H1 (cell line): ENCODE measurements around the gene CA10.

ENCODE experiments used
- CHD2 ChIP-seq: IDR thresholded peaks from 2 replicates; pipeline ENCODE4 v1.6.1; 2012; ENCODE audit warnings: low read length, improper control_type of control experiment
- CTCF ChIP-seq, 3 experiments: IDR thresholded peaks; 1 replicate in 2 of 3; 2 replicates in 1 of 3; pipeline versions ENCODE4 v1.5.1 to v1.6.1; 2011; ENCODE audit warnings: low read length in 3 of 3, mild to moderate bottlenecking in 3 of 3, inconsistent platforms in 2 of 3, low read depth in 1 of 3, moderate library complexity in 1 of 3; ENCODE audit not compliant: insufficient read depth in 1 of 3; ENCODE audit errors: control extremely low read depth in 1 of 3
- EP300 ChIP-seq, 2 experiments: IDR thresholded peaks; 1 replicate in 1 of 2; 2 replicates in 1 of 2; pipeline ENCODE4 v1.6.1; 2011 to 2012; ENCODE audit warnings: low read depth in 2 of 2, low read length in 2 of 2, mild to moderate bottlenecking in 2 of 2, borderline replicate concordance in 1 of 2, inconsistent platforms in 1 of 2, moderate library complexity in 1 of 2
- RAD21 ChIP-seq, 2 experiments: IDR thresholded peaks in 1 of 2; conservative IDR thresholded peaks in 1 of 2; 2 replicates each; pipeline ENCODE4 v1.6.1; 2011; ENCODE audit warnings: low read depth in 2 of 2, low read length in 2 of 2, improper control_type of control experiment in 1 of 2, inconsistent platforms in 1 of 2, mild to moderate bottlenecking in 1 of 2, moderate library complexity in 1 of 2
- RFX5 ChIP-seq: IDR thresholded peaks from 2 replicates; pipeline ENCODE4 v1.6.1; 2011; ENCODE audit warnings: low read depth, low read length, improper control_type of control experiment, borderline replicate concordance
- SIN3A ChIP-seq, 2 experiments: IDR thresholded peaks in 1 of 2; conservative IDR thresholded peaks in 1 of 2; 2 replicates each; pipeline ENCODE4 v1.6.1; 2011 to 2012; ENCODE audit warnings: low read length in 2 of 2, improper control_type of control experiment in 1 of 2, low read depth in 1 of 2, mild to moderate bottlenecking in 1 of 2
- SRF ChIP-seq: IDR thresholded peaks from 2 replicates; pipeline ENCODE4 v1.6.1; 2011; ENCODE audit warnings: mild to moderate bottlenecking, low read depth, low read length, moderate library complexity
- TCF12 ChIP-seq: IDR thresholded peaks from 2 replicates; pipeline ENCODE4 v1.6.1; 2011; ENCODE audit warnings: low read depth, mild to moderate bottlenecking, low read length
- TF ChIP-seq, protein P1 (sequence below): IDR thresholded peaks from 2 replicates; pipeline ENCODE4 v1.6.1; 2012; ENCODE audit warnings: inconsistent platforms
- TF ChIP-seq, protein P2 (sequence below): IDR thresholded peaks from 2 replicates; pipeline ENCODE4 v1.6.1; 2011; ENCODE audit warnings: low read length, improper control_type of control experiment
- TF ChIP-seq, protein P3 (sequence below): IDR thresholded peaks from 2 replicates; pipeline ENCODE4 v1.6.1; 2012; ENCODE audit warnings: inconsistent platforms

DNA sequence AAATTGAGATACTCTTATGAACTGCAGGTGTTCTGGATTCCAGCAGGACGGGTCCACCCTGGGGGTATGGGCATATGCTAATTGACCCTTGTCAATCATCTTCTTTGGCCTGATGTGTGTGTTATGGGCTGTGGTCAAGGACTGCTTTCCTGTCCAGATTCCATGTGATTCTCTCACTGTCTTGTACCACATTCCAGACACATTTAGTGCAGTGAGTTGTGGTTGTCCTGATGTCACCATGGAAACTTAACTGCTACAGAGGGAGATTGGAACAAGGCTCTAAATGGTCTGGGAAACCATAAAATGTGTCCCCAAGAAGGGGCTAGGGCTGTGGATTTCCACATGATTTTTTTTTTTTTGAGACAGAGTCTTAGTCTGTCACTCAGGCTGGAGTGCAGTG is 530.7 kb downstream of the CA10 start:
- no peak for TF ChIP-seq CTCF (IDR thresholded peaks at IDR 0.05; ENCODE audit: control extremely low read depth in 1 of 3, insufficient read depth in 1 of 3, low read depth in 1 of 3, low read length in 3 of 3)
- TF ChIP-seq, protein P1, sequence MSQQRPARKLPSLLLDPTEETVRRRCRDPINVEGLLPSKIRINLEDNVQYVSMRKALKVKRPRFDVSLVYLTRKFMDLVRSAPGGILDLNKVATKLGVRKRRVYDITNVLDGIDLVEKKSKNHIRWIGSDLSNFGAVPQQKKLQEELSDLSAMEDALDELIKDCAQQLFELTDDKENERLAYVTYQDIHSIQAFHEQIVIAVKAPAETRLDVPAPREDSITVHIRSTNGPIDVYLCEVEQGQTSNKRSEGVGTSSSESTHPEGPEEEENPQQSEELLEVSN, result no peak
- TF ChIP-seq TCF12, result no peak
- TF ChIP-seq SIN3A (conservative IDR thresholded peaks at IDR 0.05 in 1 of 2, IDR thresholded peaks at IDR 0.05 in 1 of 2; ENCODE audit: low read depth in 1 of 2, low read length in 2 of 2), result no peak
- TF ChIP-seq, protein P2, sequence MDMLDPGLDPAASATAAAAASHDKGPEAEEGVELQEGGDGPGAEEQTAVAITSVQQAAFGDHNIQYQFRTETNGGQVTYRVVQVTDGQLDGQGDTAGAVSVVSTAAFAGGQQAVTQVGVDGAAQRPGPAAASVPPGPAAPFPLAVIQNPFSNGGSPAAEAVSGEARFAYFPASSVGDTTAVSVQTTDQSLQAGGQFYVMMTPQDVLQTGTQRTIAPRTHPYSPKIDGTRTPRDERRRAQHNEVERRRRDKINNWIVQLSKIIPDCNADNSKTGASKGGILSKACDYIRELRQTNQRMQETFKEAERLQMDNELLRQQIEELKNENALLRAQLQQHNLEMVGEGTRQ, result no peak
- no peak for TF ChIP-seq RFX5
- TF ChIP-seq, protein P3, sequence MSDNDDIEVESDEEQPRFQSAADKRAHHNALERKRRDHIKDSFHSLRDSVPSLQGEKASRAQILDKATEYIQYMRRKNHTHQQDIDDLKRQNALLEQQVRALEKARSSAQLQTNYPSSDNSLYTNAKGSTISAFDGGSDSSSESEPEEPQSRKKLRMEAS, result no peak
- no peak for TF ChIP-seq EP300 (IDR thresholded peaks at IDR 0.05; ENCODE audit: borderline replicate concordance in 1 of 2, low read depth in 2 of 2, low read length in 2 of 2)
- no peak for TF ChIP-seq RAD21 (IDR thresholded peaks at IDR 0.05 in 1 of 2, conservative IDR thresholded peaks at IDR 0.05 in 1 of 2; ENCODE audit: low read depth in 2 of 2, low read length in 2 of 2)
- no peak for TF ChIP-seq CHD2
- no peak for TF ChIP-seq SRF
